Stimulated activated naive B cell treated with anti-CD40 and anti-IgM and Interleukin-4, amounts not matched to agents 10 μg/mL and 1 μg/mL and 100 μg/mL, for 72 hours (primary cell): ENCODE results near the gene LPXN.

ENCODE experiments used
- ATAC-seq, 2 donors: fragments of 150-1000 bp; cut with Tn5 transposase; replicated peaks; 2 replicates each; pipeline ENCODE4 v1.10.0; 2021; ENCODE audit warnings: moderate library complexity in 1 of 2
- DNase-seq: peaks from one replicate; pipeline ENCODE4 v3.0.0; 2021
- H3K27ac Mint-ChIP-seq: one replicate; pipeline ENCODE4 v1.8.0; 2022; ENCODE audit warnings: mild to moderate bottlenecking, mixed read lengths
- H3K27me3 Mint-ChIP-seq, 2 donors: one replicate each; pipeline ENCODE4 v1.8.0; 2022; ENCODE audit warnings: mixed read lengths in 2 of 2
- H3K36me3 Mint-ChIP-seq, 2 donors: one replicate each; pipeline ENCODE4 v1.8.0; 2022; ENCODE audit warnings: mixed read lengths in 2 of 2, mild to moderate bottlenecking in 1 of 2
- H3K4me1 Mint-ChIP-seq, 2 donors: one replicate each; pipeline ENCODE4 v1.8.0; 2022; ENCODE audit warnings: mixed read lengths in 2 of 2, mild to moderate bottlenecking in 1 of 2
- H3K4me3 Mint-ChIP-seq, 2 donors: one replicate each; pipeline ENCODE4 v1.8.0; 2022; ENCODE audit warnings: mild to moderate bottlenecking in 2 of 2, mixed read lengths in 2 of 2, moderate library complexity in 1 of 2
- H3K9me3 Mint-ChIP-seq, 2 donors: one replicate each; pipeline ENCODE4 v1.8.0; 2022; ENCODE audit warnings: mixed read lengths in 2 of 2, mild to moderate bottlenecking in 1 of 2

LPXN gene

DNA sequence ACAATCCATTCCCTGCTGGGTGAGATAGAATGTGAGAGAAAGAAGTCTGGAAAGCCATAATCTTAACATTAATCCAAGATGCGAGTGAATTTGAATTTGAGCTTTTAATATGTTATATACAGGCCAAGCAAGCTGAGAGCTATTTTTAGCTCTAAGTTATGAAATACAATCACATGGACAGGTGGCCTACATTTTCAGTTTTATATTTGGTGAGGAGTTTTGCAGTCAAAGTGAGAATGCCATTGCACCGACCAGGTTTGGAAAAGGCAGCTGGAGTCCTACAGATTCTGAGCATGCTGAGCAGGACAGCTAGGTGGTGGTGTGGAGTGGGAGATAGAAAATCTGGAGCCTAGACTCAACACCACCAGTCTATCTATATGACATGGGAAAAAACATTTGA, 79.8 kb downstream of the LPXN start:
- ATAC-seq, result no peak
- Mint-ChIP-seq H3K9me3 (peaks cover 0 to 2% of the 10 kb centered on the region in 2 donors), H3K27me3 (no peaks in the 10 kb centered on the region), H3K36me3 (peaks cover 40 to 50% of the 10 kb centered on the region in 2 donors), H3K4me1 (peaks cover 18 to 65% of the 10 kb centered on the region in 2 donors), H3K27ac (no peak overlapping the region), H3K4me3 (no peak overlapping the region)
- DNase-seq, result no peak

DNA sequence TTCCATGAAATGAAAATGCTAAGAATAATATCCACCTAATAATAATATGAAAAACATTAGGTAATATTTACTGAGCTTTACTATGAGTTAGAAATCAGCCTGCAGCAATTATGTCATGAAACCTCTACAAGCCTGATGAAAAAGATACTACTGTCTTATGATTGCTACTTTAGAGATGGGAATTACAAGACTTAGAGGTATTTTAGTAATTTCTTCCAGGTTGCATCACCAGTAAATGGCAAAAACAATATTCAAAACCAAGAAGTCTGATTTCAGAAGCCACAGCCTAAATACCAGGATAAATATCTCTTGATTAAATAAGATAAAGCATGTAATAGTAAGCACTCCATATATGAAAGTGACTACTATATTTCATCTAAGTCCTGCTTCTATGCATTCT, 81.6 kb downstream of the LPXN start:
- ATAC-seq (no peak), DNase-seq (no peak)
- Mint-ChIP-seq H3K27me3 (no peaks in the 10 kb centered on the region), H3K4me1 (peaks cover 21 to 79% of the 10 kb centered on the region in 2 donors), H3K27ac (no peak overlapping the region), H3K4me3 (no peak overlapping the region), H3K36me3 (peaks cover 43 to 57% of the 10 kb centered on the region in 2 donors), H3K9me3 (peaks cover 0 to 2% of the 10 kb centered on the region in 2 donors)

DNA sequence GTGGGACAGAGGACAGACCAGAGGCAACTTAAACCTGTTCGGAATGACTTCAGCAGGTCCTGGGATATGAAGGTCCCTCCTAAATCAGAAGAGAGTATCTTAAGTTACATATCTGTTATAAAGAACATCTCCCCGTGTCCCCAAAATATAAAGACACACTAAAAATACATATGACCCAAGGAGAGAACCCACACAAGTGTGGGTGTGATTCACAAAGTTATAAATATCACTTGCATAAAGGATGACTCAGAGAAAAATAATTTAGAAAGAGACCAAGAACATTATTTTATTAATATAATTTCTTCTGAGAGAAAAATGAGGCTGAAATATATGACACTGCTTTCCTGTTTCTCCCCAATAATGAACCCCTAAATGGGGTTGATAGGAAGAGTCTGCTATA, 82.0 kb downstream of the LPXN start:
- peak overlapping the region; percentile 51 for H3K27ac Mint-ChIP-seq
- H3K9me3 Mint-ChIP-seq, result peaks cover 0 to 2% of the 10 kb centered on the region in 2 donors
- ATAC-seq, result peak in 1 of 2 donors; percentile 23
- DNase-seq, result no peak
- no peaks in the 10 kb centered on the region for H3K27me3 Mint-ChIP-seq
- H3K4me3 Mint-ChIP-seq, result peak overlapping the region in 1 of 2 donors; percentile 35
- peaks cover 21 to 77% of the 10 kb centered on the region in 2 donors for H3K4me1 Mint-ChIP-seq
- peaks cover 41 to 54% of the 10 kb centered on the region in 2 donors for H3K36me3 Mint-ChIP-seq

DNA sequence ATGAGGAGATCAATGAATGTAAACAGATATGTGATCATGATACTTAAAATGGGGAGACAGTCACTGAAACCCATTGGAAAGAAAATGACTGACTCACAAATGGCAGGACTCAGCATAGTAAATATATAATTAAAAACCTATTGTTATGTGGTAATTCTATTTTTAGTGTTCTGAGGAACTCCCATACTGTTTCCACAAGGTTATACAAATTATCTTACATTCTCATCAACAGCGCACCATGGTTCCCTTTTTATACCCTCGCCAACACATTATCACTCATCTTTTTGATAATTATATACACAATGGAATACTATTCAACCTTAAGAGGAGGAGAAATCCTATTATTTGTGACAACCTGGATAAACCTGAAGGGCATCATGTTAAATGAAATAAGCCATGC, 84.8 kb downstream of the LPXN start:
- Mint-ChIP-seq H3K9me3 (peaks cover 0 to 4% of the 10 kb centered on the region in 2 donors), H3K4me1 (peaks cover 14 to 67% of the 10 kb centered on the region in 2 donors), H3K27me3 (no peaks in the 10 kb centered on the region), H3K36me3 (peaks cover 31 to 47% of the 10 kb centered on the region in 2 donors), H3K27ac (peak overlapping the region; percentile 77), H3K4me3 (peak overlapping the region; percentile 32 to 60)
- DNase-seq, result no peak
- peak; percentile 87 to 89 for ATAC-seq

DNA sequence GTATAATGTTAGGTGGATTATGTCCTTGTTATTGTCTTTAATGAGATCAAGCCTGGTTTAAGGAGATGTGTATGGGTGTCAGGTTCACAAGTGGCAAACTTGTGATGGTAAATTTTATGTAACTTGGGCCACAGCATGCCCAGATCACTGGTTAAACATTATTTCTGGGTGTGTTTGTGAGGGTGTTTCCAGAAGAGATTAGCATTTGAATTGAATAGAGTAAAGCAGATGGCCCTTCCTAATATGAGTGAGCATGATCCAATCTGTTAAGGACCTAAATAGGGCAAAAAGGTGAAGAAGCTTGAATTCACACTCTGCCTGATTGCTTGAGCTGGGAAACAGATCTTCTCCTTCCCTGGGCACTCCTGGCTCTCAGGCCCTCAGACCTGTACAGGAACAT, 88.5 kb downstream of the LPXN start:
- Mint-ChIP-seq H3K9me3 (peaks cover 0 to 8% of the 10 kb centered on the region in 2 donors), H3K27ac (no peak overlapping the region), H3K4me1 (peaks cover 10 to 47% of the 10 kb centered on the region in 2 donors), H3K36me3 (peaks cover 19 to 36% of the 10 kb centered on the region in 2 donors), H3K27me3 (peaks cover 3 to 18% of the 10 kb centered on the region in 2 donors), H3K4me3 (no peak overlapping the region)
- ATAC-seq (no peak), DNase-seq (no peak)

DNA sequence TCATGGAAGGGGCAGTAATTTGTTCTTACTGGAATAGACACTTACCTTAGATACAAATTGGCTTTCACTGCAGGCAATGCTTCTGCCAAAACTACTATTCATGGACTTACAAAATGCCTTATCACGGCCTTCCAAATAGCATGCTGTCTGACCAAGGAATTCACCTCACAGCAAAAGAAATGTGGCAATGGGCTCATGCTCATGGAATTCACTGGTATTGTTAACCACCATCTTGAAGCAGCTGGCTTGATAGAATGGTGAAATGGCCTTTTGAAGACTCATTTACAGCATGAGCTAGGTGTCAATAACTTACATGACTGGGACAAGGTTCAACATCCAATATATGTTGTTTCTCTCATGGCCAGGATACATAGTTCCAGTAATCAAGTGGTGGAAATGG, 89.7 kb downstream of the LPXN start:
- Mint-ChIP-seq H3K27ac (no peak overlapping the region), H3K9me3 (peaks cover 0 to 8% of the 10 kb centered on the region in 2 donors), H3K27me3 (peaks cover 3 to 18% of the 10 kb centered on the region in 2 donors), H3K4me3 (no peak overlapping the region), H3K36me3 (peaks cover 15 to 34% of the 10 kb centered on the region in 2 donors), H3K4me1 (peaks cover 6 to 38% of the 10 kb centered on the region in 2 donors)
- ATAC-seq (no peak), DNase-seq (no peak)
